GM18505 (cell line): ENCODE data around the gene UBTF.

Source experiments
- ATAC-seq: cut with Tn5 transposase; IDR thresholded peaks from one replicate; pipeline ENCODE4 v1.9.1; 2021; ENCODE audit not compliant: unreplicated experiment
- POLR2A ChIP-seq: IDR thresholded peaks from 4 replicates; pipeline ENCODE4 v1.6.1; 2011; ENCODE audit warnings: borderline replicate concordance; ENCODE audit not compliant: insufficient read depth, insufficient read length; ENCODE audit errors: extremely low read depth

Gene UBTF

GRCh38 chr17:44171931-44172455 is 47.5 kb downstream of the UBTF start:
- no peak for ATAC-seq
- TF ChIP-seq POLR2A: no peak

DNA sequence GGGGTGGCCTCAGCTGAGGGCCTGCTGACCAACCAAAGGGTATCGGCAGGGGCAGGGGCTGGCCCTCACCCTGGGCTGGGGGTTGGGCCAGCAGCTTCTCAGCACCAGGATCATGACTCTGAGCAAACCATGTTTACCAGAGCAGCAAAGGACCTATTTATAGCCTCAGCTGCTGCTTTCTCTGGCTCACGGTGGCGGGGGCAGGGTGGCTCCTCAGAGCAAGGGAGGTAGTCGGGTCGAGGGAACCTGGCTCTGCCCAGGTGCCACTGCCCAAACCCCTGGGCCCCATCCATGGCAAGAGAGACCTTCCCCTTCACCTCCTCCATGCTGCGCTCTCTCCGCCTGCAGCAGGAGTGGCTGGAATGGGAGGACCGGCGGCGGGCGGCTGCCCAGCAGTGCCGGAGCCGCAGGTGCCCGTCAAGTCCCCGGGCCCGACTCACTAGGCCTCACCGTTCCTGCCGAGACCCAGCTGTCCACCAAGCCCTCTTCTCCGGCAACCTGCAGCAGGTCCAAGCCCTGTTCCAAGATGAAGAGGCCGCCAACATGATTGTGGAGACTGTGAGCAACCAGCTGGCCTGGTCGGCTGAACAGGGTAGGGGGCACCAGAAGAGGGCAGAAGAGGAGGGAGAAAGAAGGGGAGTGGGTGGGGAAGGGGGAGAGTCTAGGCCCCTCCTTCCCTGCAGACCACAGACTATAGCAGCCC is 48.8 kb downstream of the UBTF start, which contains the start of gene ASB16:
Gene ASB16 (plus strand): TSS at position 206 of the 703 bp plus-strand sequence. CDS start 86 bp downstream, at position 292.
- TF ChIP-seq POLR2A: no peak
- no peak for ATAC-seq

- TF ChIP-seq POLR2A: no peak
- no peak for ATAC-seq
Observed at GRCh38 chr17:44170135-44170498, 49.4 kb downstream of the UBTF start.

GRCh38 chr17:44167181-44167861 is 52.2 kb downstream of the UBTF start:
- ATAC-seq: no peak
- no peak for TF ChIP-seq POLR2A

DNA sequence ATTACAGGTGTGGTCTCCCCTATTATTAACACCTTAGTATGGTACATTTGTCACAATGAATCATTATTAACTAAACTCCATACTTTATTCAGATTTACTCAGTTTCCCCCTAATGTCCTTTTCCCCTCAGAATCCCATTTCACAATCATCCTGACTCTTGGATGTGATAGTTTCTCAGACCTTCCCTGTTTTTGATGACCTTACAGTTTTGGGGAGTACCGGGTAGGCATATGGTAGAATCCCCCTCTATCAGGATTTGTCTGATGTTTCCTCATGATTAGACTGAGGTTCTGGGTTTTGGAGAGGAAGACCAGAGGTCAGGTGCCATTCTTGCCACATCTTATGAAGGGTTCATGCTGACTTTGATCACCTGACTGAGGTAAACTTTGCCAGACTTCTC is 55.0 kb downstream of the UBTF start:
- no peak for ATAC-seq
- no peak for TF ChIP-seq POLR2A

DNA sequence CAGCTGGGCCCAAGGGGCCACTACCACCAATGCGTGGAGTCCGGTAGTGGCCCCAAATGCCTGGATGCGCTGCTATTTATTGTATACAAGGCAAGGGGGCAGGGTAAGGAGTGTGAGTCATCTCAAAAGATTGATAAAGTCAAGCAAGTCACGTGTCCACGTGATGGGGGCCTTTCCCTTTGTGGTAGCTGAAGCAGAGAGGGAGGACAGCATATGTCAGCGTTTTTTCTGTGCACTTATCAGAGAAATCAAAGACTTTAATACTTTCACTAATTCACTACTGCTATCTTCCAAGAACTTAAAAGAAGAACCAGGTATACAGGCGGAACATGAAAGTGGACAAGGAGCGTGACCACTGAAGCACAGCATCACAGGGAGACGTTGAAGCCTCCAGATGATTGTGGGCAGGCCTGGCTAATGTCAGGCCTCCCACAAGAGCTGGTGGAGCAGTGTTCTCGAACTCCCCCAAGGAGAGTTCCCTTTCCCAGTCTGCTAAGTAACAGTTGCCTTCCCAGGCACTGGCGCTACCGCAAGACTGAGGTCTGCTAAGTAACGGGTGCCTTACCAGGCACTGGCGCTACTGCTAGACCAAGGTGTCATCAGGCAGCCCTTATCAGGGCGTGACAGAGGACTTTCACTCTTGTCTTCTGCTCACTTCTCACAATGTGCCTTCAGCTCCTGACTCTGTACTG is 59.8 kb downstream of the UBTF start:
- no peak for TF ChIP-seq POLR2A
- no peak for ATAC-seq

DNA sequence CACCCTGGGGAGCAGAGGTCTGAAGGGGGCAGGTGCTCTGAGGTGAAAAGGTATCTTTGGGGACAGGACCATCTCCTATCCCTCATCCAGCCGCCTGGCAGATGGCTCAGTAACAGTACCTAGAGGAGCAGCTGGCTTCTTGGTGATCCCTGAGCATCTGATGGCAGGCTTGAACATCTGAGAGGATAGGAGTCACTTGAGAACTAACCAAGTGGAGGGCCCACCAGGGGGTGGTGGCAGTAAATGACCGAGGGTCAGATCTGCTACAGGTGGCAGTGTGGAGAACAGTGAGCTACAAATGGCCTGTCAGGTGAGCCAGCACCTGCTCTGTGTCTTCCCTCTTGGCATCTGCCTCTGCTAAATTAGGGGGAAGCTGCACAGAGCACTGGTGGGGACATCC is 64.0 kb downstream of the UBTF start:
- TF ChIP-seq POLR2A: no peak
- ATAC-seq: no peak
